ENCODE results near the gene CNTNAP1.
"Not testable (repeated sequence)": the region's sequence is repeated elsewhere in the genome, so short reads cannot be mapped to it uniquely, and the experiment has no call there.

CNTNAP1 gene

DNA sequence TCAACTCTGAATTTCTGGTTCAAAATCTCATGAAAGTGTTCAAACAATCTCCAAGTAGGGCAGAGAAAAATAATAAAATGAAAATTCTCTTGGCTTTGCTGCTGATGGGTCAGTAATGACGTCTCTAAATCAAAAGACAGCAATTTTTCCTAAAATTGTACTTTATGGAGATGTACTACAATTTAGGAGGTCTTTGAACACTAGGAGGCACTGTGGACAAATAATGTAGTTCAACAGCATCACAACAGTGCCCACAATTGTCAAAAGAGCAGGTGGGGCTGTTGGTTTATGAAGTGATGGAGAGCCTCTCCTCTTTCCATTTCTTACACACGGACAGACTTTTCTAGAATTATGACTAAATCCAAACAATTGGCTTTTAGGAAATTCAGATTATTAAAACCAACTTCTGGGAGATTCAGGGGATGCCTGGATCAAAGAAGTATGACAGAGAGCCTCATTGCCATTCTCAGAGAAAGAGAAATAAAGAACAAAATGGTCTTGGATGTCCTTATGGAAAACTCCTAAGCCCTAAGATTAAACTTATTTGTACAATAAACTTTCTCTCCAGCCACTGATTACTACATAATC is 38.8 kb downstream of the CNTNAP1 start:
- H3K36me3 ChIP-seq, result peaks cover 94 to 100% (median 98%) of the 10 kb centered on the region in 11 experiments
- no peaks in the 10 kb centered on the region for H3K4me1 ChIP-seq

DNA sequence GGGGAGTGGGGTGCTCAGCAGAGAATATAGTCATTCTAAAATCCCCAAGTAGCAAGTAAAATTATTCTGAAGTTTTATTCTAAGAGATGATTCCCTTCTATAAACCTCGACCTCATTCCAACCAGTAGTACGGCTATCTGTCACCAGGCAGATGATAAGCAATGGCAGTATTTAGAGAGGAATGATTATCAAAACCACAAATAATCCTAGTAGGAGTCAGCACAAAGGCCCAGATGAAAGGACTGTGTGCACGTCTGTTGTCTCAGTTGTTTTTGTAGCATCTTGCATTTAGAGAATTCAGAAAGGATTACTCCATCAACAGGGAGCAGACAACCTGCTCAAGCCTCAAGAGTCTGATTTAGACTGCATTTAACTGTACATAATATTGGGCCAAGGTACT is 41.3 kb downstream of the CNTNAP1 start:
- Histone ChIP-seq H3K36me3 (peaks cover 92 to 100% (median 98%) of the 10 kb centered on the region in 11 experiments), H4K20me1 (peaks cover 0 to 6% (median 0%) of the 10 kb centered on the region in 11 experiments; a peak in 3 of 22 replicates), H3K27me3 (no peaks in the 10 kb centered on the region), H3K27ac (no peak overlapping the region), H3K9me3 (replicated peaks in 1 of 11) (no peaks in the 10 kb centered on the region), H3K4me1 (no peaks in the 10 kb centered on the region), H3K9ac (no peak overlapping the region), H3K4me2 (no peak overlapping the region), H3K4me3 (no peak overlapping the region)
- no peak for TF ChIP-seq Cebpa-rat (IDR thresholded peaks at IDR 0.05)

More for the DNA sequence above, 38.8 kb downstream of the CNTNAP1 start:
- Histone ChIP-seq H3K4me2 (no peak overlapping the region), H4K20me1 (peaks cover 0 to 6% (median 0%) of the 10 kb centered on the region in 11 experiments; a peak in 3 of 22 replicates), H3K27ac (no peak overlapping the region), H3K4me3 (no peak overlapping the region), H3K27me3 (no peaks in the 10 kb centered on the region), H3K9me3 (replicated peaks in 1 of 11) (no peaks in the 10 kb centered on the region), H3K9ac (no peak overlapping the region)
- no peak for TF ChIP-seq Cebpa-rat (IDR thresholded peaks at IDR 0.05)

DNA sequence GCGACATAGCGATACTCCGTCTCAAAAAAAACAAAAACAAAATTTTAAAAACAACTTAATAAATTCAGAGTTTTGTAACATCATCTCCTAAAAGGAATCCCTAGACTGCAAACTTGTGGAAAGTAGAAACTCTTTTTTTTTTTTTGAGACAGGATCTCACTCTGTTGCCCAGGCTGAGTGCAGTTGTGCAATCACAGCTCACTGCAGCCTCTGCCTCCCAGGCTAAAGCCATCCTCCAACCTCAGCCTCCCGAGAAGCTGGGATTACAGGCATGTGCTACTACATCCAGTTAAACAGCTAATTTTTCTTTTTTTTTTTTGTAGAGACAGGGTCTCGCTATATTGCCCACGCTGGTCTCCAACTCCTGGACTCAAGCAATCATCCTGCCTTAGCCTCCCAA is 42.8 kb downstream of the CNTNAP1 start:
- Histone ChIP-seq H4K20me1 (peaks cover 0 to 9% (median 0%) of the 10 kb centered on the region in 11 experiments; a peak in 3 of 22 replicates), H3K4me2 (no peak overlapping the region), H3K27ac (no peak overlapping the region), H3K9me3 (replicated peaks in 1 of 11) (no peaks in the 10 kb centered on the region), H3K9ac (no peak overlapping the region), H3K36me3 (peaks cover 92 to 100% (median 97%) of the 10 kb centered on the region in 11 experiments), H3K27me3 (no peaks in the 10 kb centered on the region), H3K4me1 (no peaks in the 10 kb centered on the region), H3K4me3 (no peak overlapping the region)
- peak in 2 of 11 experiments; percentile 14 to 57; a peak in 1 of 22 replicates for TF ChIP-seq Cebpa-rat (IDR thresholded peaks at IDR 0.05)

DNA sequence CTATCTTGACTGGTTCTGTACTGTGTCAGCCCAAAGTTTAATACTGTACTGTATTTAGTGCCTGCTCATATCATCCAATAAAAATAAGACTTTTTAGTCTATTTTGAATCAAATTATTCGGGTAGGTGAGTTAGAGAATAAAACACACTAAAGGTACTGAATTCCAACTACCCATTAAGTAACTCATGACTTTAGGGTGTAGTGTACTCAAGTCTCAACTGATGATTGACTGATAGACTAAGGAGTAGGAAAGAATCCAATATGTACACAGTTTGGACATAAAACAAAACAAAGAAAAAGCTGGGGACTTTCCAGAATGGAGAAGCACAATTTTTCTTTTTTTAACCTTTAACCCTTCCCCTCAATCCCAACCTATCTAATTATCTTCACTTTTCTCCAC is 58.4 kb downstream of the CNTNAP1 start:
- Histone ChIP-seq H3K27ac (peak overlapping the region in 1 of 11 experiments; percentile 0; a peak in 1 of 22 replicates), H3K36me3 (peaks cover 0 to 20% (median 8%) of the 10 kb centered on the region in 11 experiments; a peak in 7 of 22 replicates), H3K4me1 (peaks cover 39 to 87% (median 54%) of the 10 kb centered on the region in 10 experiments), H3K4me3 (no peak overlapping the region), H3K27me3 (no peaks in the 10 kb centered on the region), H4K20me1 (peaks cover 0 to 80% (median 0%) of the 10 kb centered on the region in 11 experiments; a peak in 4 of 22 replicates), H3K9ac (no peak overlapping the region), H3K4me2 (no peak overlapping the region), H3K9me3 (replicated peaks in 1 of 11) (no peaks in the 10 kb centered on the region; a peak in 1 of 22 replicates)
- no peak for TF ChIP-seq Cebpa-rat (IDR thresholded peaks at IDR 0.05)

GRCh38 chr17:42742916-42743315 is 60.6 kb downstream of the CNTNAP1 start:
- Histone ChIP-seq H3K36me3 (peaks cover 0 to 14% (median 6%) of the 10 kb centered on the region in 11 experiments; a peak in 6 of 22 replicates), H3K9ac (peak overlapping the region in 10 of 11 experiments; percentile 83 to 92 (median 89); a peak in 15 of 22 replicates), H4K20me1 (peaks cover 0 to 59% (median 0%) of the 10 kb centered on the region in 11 experiments; a peak in 3 of 22 replicates), H3K4me2 (peak overlapping the region; percentile 77 to 95 (median 88)), H3K4me3 (peak overlapping the region in 2 of 10 experiments; percentile 73 to 74; a peak in 3 of 20 replicates), H3K27ac (peak overlapping the region in 8 of 11 experiments; percentile 13 to 96 (median 84); a peak in 10 of 22 replicates), H3K4me1 (peaks cover 21 to 65% (median 32%) of the 10 kb centered on the region in 10 experiments)
- H3K27me3 ChIP-seq; H3K9me3 ChIP-seq (replicated peaks in 1 of 11): not testable (repeated sequence)

DNA sequence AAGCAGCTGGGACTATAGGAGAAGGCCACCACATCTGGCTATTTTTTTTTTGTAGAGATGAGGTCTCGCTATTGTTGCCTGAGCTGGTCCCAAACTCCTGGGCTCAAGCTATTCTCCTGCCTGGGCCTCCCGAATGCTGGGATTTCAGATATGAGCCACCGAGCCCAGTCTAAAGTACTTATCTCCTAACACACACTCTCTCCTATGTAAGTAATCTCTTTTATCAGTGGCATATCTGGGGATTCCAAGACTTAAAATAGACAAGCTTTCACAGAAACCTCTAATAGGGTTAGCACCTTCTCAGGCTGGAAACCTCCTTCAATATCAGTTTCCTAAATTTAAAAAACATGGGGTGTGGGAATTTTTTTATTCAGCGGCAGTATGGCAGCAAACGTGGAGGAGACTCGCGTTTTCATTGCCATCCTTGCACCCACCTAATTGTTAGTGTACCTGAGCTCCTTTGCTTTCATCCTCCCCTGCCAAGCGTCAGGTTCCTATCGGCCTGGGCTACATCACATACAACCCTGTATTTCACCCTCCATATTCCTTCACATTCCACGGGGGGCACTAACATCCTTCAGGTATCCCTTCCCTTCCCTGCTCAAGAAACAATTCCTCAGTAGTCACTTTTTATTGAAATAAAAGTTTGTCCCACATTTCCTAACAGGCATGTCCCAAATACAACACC is 61.4 kb downstream of the CNTNAP1 start:
- Histone ChIP-seq H3K9me3 (replicated peaks in 1 of 11) (no peaks in the 10 kb centered on the region; a peak in 1 of 22 replicates), H3K36me3 (peaks cover 0 to 14% (median 6%) of the 10 kb centered on the region in 11 experiments; a peak in 6 of 22 replicates), H3K27me3 (no peaks in the 10 kb centered on the region), H3K4me1 (peaks cover 21 to 57% (median 30%) of the 10 kb centered on the region in 10 experiments), H4K20me1 (peaks cover 0 to 53% (median 0%) of the 10 kb centered on the region in 11 experiments; a peak in 3 of 22 replicates), H3K9ac (peak overlapping the region; percentile 83 to 92 (median 90)), H3K27ac (peak overlapping the region; percentile 67 to 96 (median 85); a peak in 21 of 22 replicates), H3K4me2 (peak overlapping the region; percentile 77 to 95 (median 88)), H3K4me3 (peak overlapping the region; percentile 60 to 78 (median 72))
- TF ChIP-seq Cebpa-rat (IDR thresholded peaks at IDR 0.05), result no peak

DNA sequence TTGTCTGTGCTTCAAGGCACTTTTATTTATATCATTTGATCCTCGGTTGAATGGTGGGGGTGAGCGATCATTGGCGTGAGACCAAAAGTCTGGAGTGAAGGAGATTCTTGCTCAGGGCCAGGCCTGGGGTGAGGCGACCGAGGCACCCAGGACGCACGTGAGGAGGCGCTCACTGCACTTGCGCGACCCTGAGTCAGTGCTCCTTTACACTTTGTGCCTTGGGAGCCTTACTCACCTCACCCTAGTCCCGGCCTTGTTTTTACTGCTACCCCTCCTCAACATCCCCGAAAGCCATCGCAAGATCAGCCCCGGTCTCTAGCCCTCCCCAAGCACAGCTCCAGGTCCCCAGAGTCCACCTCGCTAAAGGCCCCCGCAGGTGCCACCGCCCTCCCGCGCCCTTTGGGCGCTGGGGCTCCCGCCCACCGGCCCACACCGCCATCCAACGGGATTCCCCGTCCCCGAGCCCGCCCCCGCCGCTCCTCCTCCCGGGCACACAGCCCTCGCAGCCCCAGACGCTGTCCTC is 62.0 kb downstream of the CNTNAP1 start:
- no peaks in the 10 kb centered on the region; a peak in 1 of 22 replicates for H3K9me3 ChIP-seq (replicated peaks in 1 of 11)
- peak overlapping the region; percentile 77 to 95 (median 88) for H3K4me2 ChIP-seq
- no peaks in the 10 kb centered on the region for H3K27me3 ChIP-seq
- TF ChIP-seq Cebpa-rat (IDR thresholded peaks at IDR 0.05), result no peak
- peak overlapping the region; percentile 60 to 78 (median 72) for H3K4me3 ChIP-seq
- H3K9ac ChIP-seq, result peak overlapping the region; percentile 83 to 92 (median 90)
- H4K20me1 ChIP-seq, result peaks cover 0 to 47% (median 0%) of the 10 kb centered on the region in 11 experiments; a peak in 3 of 22 replicates
- H3K36me3 ChIP-seq, result peaks cover 0 to 14% (median 6%) of the 10 kb centered on the region in 11 experiments; a peak in 6 of 22 replicates
- peaks cover 21 to 52% (median 29%) of the 10 kb centered on the region in 10 experiments for H3K4me1 ChIP-seq
- H3K27ac ChIP-seq, result peak overlapping the region; percentile 67 to 96 (median 85); a peak in 21 of 22 replicates

- H3K36me3 ChIP-seq, result peaks cover 0 to 14% (median 6%) of the 10 kb centered on the region in 11 experiments; a peak in 6 of 22 replicates
- H3K9me3 ChIP-seq (replicated peaks in 1 of 11), result no peaks in the 10 kb centered on the region; a peak in 1 of 22 replicates
- no peak for TF ChIP-seq Cebpa-rat (IDR thresholded peaks at IDR 0.05)
- peaks cover 22 to 53% (median 32%) of the 10 kb centered on the region in 10 experiments for H3K4me1 ChIP-seq
- peak within 1 kb of the TSS; percentile 77 to 96 (median 90) for H3K4me2 ChIP-seq
- no peaks in the 10 kb centered on the region for H3K27me3 ChIP-seq
- H3K27ac ChIP-seq, result peak within 1 kb of the TSS; percentile 67 to 96 (median 85); a peak in 21 of 22 replicates
- peak within 1 kb of the TSS; percentile 83 to 92 (median 90) for H3K9ac ChIP-seq
- H3K4me3 ChIP-seq, result peak within 1 kb of the TSS; percentile 60 to 78 (median 72)
- peaks cover 0 to 40% (median 0%) of the 10 kb centered on the region in 11 experiments; a peak in 3 of 22 replicates for H4K20me1 ChIP-seq
These were observed 62.7 kb downstream of the CNTNAP1 start, which contains the start of gene EZH1 for GRCh38 chr17:42744806-42745617. EZH1 (minus strand) TSS chr17:42745040; CDS start chr17:42728941, 16,099 bp downstream.

Measured in BLaER1 treated with 17β-estradiol and CSF1 and Interleukin-3, amounts not matched to agents 10 nM and 100 nM (cell line).